HFF-Myc (cell line): ENCODE measurements around the gene STPG2.

ENCODE experiments used
- DNase-seq: peaks from one replicate; pipeline ENCODE4 v3.0.0-alpha.2; 2011; ENCODE audit warnings: low read depth; ENCODE audit errors: extremely low read depth
- H3K4me3 ChIP-seq: replicated peaks from 2 replicates; pipeline ENCODE4 v1.5.1; 2011; ENCODE audit warnings: low read depth, mild to moderate bottlenecking, control low read depth, low read length
- TF ChIP-seq, protein P1 (sequence below): IDR thresholded peaks from 2 replicates; pipeline ENCODE4 v1.5.1; 2012; ENCODE audit warnings: mild to moderate bottlenecking, low read depth, low read length, control low read depth; ENCODE audit errors: missing control alignments

The STPG2 gene

DNA sequence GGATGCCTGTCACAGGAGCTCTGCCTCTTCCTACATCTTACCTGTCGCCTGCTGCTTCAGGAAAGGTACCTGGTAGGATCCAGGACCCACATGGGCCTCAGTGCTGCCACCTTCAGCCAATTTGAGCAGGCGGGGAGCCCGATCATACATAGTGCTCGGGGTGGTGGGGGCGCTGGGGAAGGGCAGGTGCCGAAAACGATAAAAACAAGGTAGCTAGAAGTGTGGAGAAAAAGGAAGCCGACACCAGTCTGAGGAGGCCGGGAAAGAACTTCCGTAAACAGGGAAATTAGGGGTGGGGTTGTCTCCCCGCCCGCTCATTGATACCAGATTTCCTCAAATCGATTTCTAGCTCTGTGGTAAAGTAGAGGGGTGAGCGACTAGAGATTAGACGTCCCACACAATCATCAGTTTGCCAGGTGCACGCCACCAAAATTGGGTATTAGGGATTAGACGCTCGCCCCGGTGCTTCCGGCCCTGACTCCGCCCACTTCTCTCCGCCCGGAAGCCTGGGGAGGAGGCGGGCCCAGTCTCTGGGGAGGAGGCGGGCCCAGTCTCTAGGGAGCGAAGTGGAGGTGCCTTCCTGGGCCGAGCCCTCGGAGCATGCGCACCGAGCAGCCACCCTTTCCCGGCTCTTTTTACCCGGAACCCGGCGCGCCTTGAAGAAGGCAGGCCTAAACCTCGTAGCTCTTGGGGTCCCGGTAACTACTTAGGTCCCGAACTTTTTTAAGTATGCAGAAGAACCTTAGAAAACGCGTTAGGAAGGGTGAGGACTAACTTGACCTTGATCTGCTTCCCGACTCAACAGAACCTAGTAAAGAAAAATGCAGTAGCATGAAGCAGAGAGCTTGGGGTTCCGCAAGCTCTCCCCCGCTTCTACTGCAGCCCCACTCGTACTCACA is at the start of gene STPG2:
TSS of gene STPG2 (minus strand) at position 476 of the 899 bp plus-strand sequence.
- H3K4me3 ChIP-seq: peak within 1 kb of the TSS; percentile 65
- TF ChIP-seq, protein P1, sequence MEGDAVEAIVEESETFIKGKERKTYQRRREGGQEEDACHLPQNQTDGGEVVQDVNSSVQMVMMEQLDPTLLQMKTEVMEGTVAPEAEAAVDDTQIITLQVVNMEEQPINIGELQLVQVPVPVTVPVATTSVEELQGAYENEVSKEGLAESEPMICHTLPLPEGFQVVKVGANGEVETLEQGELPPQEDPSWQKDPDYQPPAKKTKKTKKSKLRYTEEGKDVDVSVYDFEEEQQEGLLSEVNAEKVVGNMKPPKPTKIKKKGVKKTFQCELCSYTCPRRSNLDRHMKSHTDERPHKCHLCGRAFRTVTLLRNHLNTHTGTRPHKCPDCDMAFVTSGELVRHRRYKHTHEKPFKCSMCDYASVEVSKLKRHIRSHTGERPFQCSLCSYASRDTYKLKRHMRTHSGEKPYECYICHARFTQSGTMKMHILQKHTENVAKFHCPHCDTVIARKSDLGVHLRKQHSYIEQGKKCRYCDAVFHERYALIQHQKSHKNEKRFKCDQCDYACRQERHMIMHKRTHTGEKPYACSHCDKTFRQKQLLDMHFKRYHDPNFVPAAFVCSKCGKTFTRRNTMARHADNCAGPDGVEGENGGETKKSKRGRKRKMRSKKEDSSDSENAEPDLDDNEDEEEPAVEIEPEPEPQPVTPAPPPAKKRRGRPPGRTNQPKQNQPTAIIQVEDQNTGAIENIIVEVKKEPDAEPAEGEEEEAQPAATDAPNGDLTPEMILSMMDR: peak; percentile 42
- DNase-seq: peak; percentile 58

DNA sequence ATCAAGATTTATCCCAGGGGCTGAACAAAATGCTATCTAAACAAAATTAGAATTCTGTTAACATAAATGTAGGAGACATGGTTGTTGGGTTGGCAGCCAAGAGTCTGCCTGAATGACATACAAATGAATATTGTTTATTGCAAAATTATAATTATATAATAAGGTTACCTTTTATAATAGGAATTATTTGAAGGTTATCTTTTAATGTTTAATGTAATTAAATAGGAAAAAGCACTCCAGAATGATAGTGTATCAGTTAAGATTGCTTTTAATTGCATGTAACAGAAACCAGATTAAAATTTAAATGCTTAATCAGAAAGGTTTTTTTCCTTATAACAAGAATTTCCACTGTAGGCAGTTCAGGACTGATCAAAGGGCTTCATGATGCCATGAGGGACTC is 42.0 kb upstream of the STPG2 start:
- no peak overlapping the region for H3K4me3 ChIP-seq
- DNase-seq: no peak
- TF ChIP-seq, protein P1: no peak

DNA sequence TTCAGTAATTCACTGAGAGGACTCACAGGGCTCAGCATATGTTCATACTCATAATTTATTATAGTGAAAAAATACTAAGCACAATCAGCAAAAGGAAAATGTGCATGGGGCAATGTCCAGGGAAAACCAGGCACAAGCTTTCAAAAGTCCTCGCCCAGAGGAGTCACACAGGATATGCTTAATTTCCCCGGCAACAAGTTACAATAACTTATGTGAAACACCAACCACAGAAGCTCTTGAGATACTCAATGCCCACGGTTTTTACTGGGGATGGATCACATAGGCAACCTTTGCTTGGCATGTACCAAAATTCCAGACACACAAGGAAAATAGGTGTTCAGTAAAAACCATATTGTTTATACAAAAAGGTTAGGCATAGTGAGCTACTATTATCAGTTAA is 38.5 kb upstream of the STPG2 start:
- DNase-seq: no peak
- H3K4me3 ChIP-seq: no peak overlapping the region
- TF ChIP-seq, protein P1: no peak

DNA sequence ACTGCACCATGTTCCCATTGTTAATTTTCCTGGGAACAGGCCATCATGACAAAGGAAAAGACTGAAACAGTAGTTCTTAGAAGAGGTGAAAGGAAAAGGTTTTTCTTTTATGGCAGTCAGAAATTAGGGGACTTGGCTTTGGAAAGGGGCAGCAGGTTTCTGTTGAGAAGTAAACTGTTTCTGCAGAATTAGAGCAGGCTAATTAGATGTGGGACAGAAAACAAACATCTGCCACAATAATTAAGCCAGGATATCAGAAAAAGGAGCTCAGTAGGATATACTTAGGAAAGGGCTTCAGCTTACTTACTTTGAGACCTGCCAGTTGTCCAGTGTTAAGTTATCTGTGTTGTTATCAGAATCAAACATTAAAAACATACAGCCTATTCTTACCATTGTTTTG is 36.7 kb upstream of the STPG2 start:
- DNase-seq: no peak
- TF ChIP-seq, protein P1: no peak
- H3K4me3 ChIP-seq: no peak overlapping the region

DNA sequence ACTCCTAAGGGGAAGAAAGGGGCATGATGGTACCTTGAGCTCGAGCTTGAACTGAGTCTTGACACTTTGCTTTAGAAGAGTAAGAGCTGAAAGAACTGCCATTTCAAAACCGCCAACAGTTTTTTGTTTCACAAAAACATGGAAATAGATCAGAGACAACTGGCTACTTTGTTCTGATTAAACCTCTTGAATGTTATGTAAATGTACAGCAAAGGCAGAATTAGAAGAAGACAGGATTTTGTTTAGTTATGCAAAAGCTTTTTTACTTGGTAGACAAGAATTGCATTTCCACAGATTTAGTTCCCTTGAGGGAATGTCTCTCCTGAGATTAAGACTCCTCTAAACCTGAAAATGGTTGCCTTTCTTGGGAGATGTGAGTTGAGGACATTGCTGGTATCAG is 33.3 kb upstream of the STPG2 start:
- TF ChIP-seq, protein P1: no peak
- no peak overlapping the region for H3K4me3 ChIP-seq
- no peak for DNase-seq

DNA sequence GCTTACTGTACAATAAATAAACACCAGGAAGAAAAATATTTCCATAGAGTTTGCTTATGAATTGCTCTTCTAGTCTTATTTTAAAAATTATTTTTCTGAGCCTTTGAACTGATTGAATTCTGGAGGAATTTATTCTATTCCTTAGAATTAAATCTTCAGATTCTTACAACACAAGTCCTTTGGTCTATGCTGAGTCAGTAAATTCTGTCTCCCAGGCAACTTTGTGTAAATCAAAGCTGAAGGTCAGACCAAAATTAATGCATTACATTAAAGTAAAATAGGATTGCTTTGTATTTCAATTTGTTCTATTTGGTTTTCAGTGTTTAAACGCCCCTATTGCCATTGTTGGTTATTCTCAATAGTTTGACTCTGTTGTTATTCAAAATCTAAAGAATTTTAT is 26.8 kb upstream of the STPG2 start:
- DNase-seq: no peak
- TF ChIP-seq, protein P1: no peak
- no peak overlapping the region for H3K4me3 ChIP-seq

DNA sequence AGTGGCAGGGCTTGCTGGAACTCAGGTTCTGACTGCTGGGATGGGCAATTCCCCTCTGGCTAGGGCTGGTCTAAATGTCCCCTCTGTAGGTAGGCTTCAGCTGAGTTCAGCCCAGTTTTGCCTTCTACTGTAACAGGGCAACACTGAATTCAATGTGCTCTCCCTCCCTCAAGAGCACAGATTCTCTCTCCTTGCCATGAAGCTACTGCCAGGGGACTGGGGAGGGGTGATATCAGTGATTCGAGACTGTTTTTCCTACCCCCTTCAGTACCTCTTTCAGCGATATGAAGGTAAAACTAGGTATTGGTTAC is 23.4 kb upstream of the STPG2 start:
- TF ChIP-seq, protein P1: no peak
- DNase-seq: no peak
- H3K4me3 ChIP-seq: no peak overlapping the region
